Right ventricle myocardium superior (tissue), 1 donor: Measurements from ENCODE around the gene CDT1. TPM values are rescaled to one million over a fixed set of nuclear protein-coding genes. Genes with fewer than 3 reads are reported as not detected.
"Not testable (repeated sequence)": the region's sequence is repeated elsewhere in the genome, so short reads cannot be mapped to it uniquely, and the experiment has no call there.

ENCODE experiments used
- ATAC-seq: fragments of 200-7000 bp; cut with Tn5 transposase; one replicate; pipeline ENCODE4 v1.9.1; 2020; ENCODE audit warnings: mild to moderate bottlenecking; ENCODE audit not compliant: poor library complexity
- DNase-seq: peaks from one replicate; pipeline ENCODE4 v3.0.0-alpha.2; 2020
- intact Hi-C: fragments of 100-400 bp; cut with DNase I; formaldehyde crosslinking; loops from one replicate; pipeline ENCODE4 v1.11.2; 2022
- total RNA-seq: library from RNA; stranded (reverse); fragmentation: NEBNext Ultra II Directional; extraction: Animal tissue kit (Norgen Biotek cat#: 25700); gene quantifications from one replicate; pipeline ENCODE4 v1.2.1, GENCODE V29; 2021
- donor health status: DM: no; HTN: yes; CAD: no; lungs with severe emphysema.

The CDT1 gene
- total RNA-seq, 1 donor from 2014 or later = 1.00 TPM

DNA sequence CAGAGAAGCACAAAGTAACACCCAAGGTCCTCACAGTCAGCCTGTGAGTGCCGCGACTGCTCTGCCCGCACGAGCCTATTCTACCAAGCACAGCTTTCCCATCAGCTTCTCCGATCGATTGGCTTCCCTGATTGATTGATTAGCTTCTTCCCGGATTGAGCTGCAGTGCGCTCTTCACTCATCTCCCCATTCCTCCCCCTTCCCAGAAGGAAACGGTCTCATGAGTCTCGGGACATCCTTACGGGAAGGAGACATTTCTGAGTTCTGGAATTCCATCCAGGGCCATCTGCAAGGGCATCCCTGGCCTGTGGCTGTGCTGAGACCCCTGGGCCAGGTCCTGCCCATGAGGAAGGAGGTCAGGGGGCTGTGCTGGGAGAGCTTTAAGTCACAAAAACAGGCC, 36.6 kb upstream of the CDT1 start:
- intact Hi-C loops = no loop called here
- ATAC-seq (no peak), DNase-seq (no peak)

DNA sequence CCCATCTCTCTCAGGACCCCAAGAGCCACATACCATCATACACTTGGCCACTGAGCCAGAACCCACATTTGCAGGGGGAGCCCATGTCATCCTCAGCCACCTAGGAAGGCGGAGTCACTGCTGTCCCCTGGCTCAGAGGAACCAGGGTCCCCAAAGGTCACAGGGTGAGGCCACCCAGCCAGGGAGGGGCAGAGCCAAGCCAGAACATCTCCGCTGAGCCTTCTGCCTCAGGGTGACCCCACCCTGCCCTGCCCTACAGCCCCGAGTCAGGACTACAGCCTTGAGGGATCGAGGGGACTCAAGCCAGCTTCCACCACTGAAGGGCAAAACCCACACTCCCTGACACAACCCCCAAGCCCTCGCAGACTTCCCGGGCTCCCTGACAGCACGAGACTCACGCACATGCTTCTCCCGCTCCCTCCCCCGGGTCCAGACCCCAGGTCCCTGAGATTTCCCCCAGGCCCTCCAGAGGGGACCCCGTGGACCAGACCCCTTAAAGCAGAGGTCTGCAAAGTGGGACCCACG, 36.0 kb upstream of the CDT1 start:
- intact Hi-C loops = no loop called here
- DNase-seq = no peak
- ATAC-seq = no peak

DNA sequence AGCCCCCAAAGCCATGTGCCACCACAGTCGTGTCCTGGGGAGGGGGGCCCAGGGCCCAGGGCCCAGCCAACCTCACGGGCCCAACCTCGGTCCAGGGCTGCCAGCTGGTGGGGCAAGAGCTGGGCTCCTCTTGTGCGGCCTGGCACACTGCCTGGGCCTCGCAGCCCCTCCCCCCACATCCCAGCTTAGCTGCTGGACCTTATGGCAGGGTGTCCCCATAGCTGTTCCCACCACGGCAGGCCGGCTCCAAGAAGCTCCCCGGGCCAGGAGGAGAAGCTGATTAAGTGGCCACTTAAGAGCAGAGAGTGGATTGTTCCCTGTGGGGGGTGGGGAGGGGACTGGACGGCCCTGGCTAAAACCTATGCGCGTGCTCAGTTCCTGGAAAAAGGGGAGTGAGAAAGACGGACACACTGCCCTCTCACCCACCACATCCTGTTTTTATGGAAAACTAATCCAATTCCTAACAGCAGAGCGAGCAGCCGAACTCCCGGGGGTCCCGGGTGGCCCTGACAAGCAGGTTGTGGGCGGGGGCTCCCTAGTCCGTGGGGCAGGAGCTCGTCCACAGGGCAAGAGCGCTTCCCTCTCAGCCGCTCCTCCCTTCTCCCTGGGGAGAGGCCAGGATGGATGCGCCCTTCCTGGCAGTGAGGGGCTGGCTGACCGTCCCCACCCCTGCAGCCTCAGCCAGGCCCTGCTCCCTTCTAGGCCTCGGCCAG, 35.4 kb upstream of the CDT1 start:
- intact Hi-C loops = no loop called here
- ATAC-seq = peak; percentile 40

DNA sequence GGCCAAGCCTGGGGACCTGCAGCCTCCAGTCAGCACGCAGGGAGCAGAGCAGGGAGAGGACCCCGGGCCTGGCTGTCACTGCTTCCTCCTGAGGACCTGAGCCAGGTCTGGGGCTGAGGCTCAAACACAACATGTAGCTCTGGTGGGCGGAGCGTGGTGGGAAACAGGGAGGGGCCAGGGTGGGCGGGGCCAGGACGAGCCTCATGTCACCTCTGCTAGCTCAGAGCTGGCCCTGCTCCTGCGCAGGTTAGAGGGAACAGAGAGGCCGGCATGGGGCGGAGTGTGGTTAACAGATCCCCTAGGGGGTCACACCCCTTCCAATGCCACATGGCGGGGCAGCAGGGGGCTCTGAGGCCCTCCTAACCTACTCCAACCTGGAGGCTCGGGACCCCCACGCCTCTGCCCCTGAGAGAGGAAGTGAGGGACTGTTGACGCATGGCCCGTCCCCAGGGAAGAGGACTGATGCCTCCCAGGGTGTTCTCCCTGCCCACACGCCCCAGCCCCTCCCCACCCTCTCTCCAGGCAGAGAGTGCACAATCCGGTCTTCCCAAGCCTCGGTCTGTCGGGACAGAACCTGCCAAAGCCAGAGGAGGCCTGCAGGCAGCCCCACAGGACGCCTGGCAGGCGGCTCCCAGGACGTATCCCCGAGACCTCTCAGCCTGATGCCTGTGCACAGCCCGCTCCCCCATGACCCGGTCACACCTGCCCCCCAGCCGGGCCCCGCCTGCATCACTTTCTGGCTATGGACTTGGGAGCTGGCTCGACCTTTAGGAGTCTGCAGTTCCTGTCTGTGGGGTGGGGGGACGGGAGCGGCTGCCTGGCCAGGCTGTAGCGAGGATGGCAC, 33.8 kb upstream of the CDT1 start:
- ATAC-seq (no peak), DNase-seq (no peak)
- intact Hi-C loops = no loop called here

More for the DNA sequence above, 35.4 kb upstream of the CDT1 start:
- DNase-seq = peak; percentile 82

DNA sequence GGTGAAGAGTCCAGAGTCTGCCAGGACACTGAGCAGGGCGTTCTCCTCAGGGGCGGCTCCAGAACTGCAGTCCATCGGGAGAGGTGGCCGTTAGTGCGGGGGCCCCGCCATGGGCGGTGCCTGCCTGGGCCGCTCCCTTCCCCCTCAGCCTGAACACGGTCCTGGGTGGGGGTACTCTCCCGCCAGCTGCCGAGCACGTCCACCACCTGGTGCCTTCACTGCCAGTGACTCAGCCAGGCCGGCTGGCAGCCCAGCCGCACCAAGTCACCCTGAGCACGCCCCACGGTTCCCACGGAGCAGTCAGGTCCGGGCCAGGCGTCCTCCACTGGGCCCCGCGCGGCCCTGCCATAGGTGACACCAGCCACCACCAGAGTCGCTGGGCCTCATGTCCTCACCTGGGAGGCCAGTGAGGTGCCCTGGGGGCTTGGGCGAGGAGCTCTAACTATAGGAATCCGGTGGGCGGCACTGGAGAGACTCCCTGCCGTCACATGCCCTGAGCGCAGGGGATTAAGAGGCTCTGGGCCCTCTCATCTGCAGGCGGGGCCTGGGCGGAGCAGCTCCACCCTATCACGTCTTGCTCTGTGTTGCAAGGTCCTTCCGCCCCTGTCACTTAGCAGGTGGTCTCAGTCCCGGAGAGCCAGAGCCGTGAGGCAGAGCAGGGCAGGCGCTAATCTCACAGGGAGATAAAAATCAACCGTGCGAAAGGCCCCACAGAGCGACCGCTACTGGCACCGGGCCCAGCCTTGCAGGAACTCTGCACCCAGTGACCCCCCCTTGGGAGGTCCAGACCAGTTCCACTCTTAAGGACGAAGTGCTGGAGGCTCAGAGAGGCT, 32.9 kb upstream of the CDT1 start:
- intact Hi-C loops = no loop called here
- ATAC-seq (peak; percentile 36), DNase-seq (peak; percentile 74)

DNA sequence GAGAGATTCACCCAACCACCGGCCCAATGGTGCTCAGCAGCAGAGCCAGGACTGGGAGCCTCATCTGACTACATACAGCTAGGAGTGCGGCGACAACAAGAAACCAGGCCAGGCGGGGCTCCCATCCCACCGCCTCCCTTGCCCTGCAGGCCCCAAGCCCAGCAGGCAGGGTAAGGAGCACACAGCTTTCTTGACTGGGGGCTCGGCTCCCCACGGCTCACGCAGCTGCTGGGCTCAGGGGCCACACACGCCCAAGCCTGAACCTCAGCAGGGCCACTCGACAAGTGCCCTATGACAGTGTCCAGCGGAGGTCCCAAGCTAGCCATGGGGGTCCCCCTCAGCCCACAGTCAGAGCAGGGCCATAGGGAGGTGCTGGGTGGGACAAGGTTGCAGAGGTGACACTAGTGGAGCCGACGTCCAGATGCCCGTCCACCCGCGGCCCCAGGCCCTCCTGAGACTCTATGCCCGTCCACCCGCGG, 32.3 kb upstream of the CDT1 start:
- intact Hi-C loops = no loop called here
- ATAC-seq (no peak), DNase-seq (no peak)

DNA sequence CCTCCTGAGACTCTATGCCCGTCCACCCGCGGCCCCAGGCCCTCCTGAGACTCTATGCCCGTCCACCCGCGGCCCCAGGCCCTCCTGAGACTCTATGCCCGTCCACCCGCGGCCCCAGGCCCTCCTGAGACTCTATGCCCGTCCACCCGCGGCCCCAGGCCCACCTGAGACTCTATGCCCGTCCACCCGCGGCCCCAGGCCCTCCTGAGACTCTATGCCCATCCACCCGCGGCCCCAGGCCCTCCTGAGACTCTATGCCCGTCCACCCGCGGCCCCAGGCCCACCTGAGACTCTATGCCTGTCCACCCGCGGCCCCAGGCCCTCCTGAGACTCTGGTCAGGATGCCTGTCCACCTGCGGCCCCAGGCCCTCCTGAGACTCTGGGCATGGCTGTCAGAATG, 31.8 kb upstream of the CDT1 start:
- DNase-seq, ATAC-seq, intact Hi-C loops: not testable (repeated sequence)

DNA sequence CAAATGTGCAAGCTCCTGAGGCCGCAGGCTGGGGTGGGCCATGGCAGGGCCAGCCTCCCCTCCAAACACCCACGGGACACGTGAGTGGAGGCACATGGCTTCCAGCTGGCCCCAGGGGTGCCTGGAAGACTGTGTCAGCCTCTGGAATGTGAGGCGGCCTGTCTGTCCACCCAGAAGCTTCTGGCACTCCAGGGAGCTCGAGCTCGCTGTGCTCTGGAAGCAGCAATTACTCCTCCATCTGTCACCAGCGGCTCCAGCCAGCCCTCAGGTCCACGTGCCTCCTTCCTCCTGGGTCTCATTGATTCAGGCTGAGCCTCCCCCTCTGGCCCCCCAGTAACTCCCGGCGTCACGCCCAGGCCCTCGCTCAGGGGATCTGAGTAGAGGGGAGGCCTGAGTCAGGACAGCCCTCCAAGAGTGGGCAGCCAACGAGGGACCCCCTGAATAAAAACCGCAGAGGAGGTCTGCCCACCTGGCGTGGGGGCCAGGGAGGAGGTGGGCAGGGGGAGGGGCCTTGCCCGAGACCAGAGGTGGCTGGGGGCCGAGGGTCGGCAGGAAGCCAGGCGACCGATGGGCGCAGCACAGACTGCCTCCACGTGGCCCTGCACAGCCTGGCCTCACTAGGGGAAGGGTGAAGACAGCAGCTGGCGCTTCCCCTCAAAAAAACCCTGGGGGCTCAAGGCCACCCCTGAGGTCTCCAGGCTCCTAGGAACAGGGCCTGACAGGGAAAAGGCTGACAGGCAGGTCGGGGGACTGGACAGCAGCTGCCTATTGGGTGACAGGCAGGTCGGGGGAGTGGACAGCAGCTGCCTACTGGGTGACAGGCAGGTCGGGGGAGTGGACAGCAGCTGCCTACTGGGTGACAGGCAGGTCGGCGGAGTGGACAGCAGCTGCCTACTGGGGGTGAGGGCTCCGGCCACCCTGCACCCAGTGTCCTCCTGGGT, 30.4 kb upstream of the CDT1 start:
- DNase-seq = peak; percentile 74
- intact Hi-C loops = no loop called here
- peak; percentile 52 for ATAC-seq

DNA sequence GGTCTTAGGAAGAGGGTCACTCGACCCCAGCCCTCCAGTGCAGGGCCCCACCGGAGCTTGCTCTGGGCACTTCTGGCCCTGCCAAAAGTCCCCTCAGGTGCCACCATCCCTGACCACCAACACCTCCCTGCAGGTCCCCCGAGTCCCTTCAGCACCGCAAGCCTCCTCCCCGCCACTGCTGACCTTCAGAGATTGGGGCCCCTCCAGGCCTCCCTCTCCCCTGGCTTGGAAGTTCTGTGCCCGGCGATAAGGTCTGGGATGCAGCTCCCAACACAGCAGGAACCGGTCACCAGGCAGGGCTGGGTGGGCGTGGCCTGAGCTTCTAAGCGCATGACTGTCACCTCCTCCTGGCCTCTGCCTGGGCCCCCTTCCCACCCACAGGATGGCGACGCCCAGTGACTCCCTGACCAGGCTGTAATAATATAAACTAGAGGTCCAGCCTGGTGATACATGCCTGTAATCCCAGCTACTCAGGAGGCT, 29.7 kb upstream of the CDT1 start:
- DNase-seq (peak; percentile 85), ATAC-seq (peak; percentile 33)
- intact Hi-C loops = no loop called here

DNA sequence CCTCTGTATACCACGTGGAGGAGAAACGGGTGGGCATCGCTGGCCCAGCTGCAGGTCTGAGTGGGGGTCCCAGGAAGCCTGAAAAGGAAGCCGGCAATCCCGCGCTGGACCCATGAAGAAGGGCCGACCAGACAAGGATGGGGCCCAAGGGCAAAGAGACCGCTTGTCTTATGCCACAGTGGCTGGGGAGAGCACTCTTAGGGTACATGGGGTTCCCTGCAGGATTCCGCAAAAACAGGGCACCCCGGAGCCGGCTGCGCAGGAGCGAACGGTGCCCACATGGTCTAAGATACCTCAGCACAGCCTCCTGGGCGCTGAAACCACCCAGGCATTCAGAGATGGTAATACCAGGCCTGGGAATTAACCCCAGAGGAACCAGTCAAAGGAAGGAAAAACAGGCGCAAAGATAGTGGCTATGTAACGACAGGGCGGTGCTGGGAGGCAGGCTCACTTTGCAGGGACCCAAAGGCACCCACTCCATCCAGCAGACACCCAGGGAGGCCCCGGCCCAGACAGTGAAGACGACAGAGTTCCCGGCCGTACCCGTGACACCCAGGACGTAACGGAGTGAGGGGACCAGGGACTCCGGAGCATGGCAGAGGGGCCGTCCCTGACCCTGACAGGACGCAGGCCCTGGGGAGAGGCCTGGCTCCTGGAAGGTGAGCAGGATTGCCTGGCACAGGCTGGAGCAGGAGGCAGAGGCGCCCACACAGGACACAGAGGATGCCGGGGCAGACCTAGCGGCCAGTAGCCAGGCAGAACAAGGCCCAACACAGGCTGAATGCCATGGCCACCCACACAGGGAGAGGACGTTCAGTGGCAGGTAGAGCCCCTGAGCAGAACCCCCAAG, 28.8 kb upstream of the CDT1 start:
- ATAC-seq = no peak
- intact Hi-C loops = no loop called here
- DNase-seq = no peak

DNA sequence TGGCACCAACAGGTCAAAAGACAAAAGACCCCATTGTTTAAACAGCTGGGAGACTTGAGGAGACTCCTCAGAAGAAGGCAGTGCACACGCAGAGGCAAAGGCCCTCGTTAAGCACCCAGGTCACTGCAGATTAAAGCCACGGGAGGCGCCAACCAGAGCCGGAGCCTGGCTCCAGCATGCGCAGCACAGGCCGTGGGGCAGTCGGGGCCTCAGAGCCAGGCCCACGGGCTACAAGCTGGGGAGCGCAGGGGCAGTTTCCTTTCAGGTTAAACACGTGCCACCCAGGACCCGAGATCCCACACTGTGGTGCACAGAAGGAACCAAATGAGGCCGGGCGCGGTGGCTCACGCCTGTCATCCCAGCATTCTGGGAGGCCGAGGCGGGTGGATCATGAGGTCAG, 27.8 kb upstream of the CDT1 start:
- no peak for DNase-seq
- intact Hi-C loops = no loop called here
- ATAC-seq = no peak

DNA sequence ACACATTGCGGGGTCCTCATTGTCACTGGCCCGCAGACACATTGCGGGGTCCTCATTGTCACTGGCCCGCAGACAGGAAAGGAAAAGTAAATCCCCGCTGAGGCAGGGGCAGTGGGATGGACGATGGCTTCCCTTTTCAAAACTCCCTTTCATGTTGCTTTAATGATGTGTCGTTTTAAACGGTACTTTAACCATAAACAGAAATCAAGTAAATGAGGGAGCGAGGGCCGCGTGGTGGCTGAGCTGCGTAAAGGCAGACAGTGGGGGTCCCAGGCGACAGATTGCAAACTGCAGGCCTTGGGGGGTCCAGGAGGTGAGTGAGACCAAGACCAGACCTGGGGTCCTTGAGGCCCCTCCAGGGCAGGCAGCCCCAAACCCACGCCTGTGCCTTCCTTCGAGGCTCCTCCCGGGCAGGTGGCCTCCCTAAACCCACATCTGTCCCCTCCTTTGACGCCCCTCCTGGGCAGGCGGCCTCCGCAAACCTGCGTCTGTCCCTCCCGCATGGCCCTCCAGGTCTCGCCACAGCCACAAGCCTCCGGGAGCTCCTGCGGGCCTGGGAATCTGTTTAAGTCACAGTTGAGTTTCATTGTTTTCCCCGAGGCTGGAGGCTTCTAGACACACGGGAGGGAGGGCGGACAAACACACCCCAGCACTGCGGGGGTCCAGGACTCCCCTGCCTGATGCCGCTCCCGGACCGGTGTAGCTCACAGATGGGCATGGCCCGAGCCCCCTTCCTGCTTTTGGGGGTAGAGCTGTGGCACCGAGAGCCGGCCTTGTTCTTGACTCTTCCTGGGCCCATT, 25.9 kb upstream of the CDT1 start:
- DNase-seq = no peak
- intact Hi-C loops = no loop called here
- ATAC-seq = no peak

DNA sequence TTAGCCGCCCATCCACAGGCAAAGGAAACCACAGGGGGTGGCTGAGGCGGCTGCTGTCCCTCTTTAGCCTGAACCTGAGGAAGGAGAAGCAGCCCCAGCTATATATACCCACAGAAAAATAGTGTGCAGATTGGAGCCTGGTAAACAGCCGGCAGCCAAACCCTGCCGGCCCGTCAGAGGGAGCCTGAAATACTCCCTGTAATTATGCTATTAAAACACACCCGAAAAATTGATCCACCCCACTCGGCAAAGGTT, 25.4 kb upstream of the CDT1 start:
- intact Hi-C loops = no loop called here
- no peak for ATAC-seq
- no peak for DNase-seq

DNA sequence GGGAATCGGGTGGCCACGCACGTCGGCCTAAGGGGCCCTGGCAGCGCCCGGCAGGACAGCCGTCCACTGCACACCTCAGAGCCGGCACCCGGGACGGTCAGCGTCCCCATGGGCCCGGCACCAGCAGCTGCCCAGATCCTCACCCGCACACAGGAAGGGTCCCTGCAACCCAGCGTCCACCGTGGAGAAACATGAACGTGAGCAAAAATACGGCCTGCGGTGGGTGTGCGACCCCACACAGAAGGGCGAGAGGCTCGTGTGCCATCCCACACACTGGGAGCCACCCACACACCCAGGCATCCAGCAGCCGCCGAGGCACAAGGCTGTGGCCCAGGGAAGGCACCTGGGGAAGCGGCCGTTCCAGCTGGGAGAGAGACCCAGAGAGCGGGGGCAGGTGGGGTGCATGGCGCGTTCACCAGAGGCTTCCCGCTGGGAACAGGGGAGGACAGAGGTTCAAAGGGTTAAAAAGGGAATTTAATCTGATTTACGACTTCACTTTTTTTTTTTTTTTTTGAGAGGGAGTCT, 25.0 kb upstream of the CDT1 start:
- no peak for ATAC-seq
- no peak for DNase-seq
- intact Hi-C loops = no loop called here

DNA sequence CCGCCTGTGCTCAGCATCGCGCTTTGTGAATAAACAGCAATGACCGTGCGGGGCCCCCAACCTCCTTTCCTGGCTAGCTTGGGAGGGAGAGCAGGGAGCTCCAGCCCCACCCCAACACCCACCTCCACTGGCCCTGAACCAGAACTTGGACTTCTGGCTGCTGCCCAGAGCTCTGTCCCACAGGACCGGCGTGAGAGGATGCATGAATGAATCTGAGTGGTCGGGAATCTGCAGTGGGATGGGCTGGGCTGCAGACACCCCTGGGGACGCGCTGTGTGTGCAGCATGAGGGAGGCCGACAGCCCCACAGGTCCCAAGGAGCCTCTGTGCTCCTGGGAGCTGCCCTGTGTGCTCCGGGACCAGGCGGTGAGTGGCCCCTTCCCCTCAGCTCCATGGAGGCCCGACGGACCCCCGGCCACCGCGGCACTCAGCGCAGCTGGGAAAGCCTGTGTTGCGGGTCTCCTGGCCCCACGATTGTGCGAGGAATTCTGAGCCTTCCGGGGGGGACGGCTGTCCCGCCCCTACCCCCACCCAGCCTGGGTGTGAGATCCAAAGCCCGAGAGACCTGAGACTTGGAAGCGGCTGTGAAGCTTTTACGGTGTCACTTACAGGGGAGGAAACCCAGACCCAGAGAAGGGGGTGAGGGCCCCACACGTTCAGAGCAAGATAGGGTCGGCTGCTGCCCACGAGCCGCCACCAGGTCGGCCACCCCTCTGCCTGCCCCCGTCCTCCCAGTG, 24.0 kb upstream of the CDT1 start:
- no peak for ATAC-seq
- intact Hi-C loops = no loop called here
- peak; percentile 64 for DNase-seq
